IMR-90 (cell line): ENCODE measurements around the gene BAIAP2. TPM values are rescaled to one million over a fixed set of nuclear protein-coding genes. Genes with fewer than 3 reads are reported as not detected.

Source experiments
- ATAC-seq: fragments of 200-7000 bp; cut with Tn5 transposase; 2 replicates; pipeline ENCODE4 v1.9.1; 2020; ENCODE audit warnings: low read depth, mild to moderate bottlenecking, moderate library complexity
- BruUV-seq: library from RNA; stranded (reverse); fragments of 400-500 nt; replicated peaks from 2 replicates; lab custom pipeline; 2021; lab: Mats Ljungman, UMichigan
- CTCF ChIA-PET: fragments of 300-600 bp; formaldehyde crosslinking; extraction: SDS; loops from one replicate; lab custom pipeline; 2021; ENCODE audit warnings: antibody characterized with exemption; lab: Yijun Ruan, JAX
- POLR2A ChIA-PET: fragments of 300-600 bp; sonication (Branson Sonifier 250); formaldehyde crosslinking; loops from one replicate; lab custom pipeline; 2022; ENCODE audit warnings: antibody characterized with exemption; ENCODE audit not compliant: unreplicated experiment; lab: Charles Lee
- DNase-seq: peaks from one replicate; pipeline ENCODE4 v3.0.0; 2013
- H2AFZ ChIP-seq: replicated peaks from 2 replicates; pipeline ENCODE3; 2013; ENCODE audit warnings: low read length, mild to moderate bottlenecking; ENCODE audit not compliant: poor library complexity
- H2AK5ac ChIP-seq: 2 replicates; pipeline ENCODE4 v1.6.1; 2013; ENCODE audit warnings: low read depth, low read length, inconsistent platforms
- H2AK9ac ChIP-seq: replicated peaks from 2 replicates; pipeline ENCODE3; 2013; ENCODE audit warnings: mild to moderate bottlenecking, low read depth, low read length, moderate library complexity; ENCODE audit not compliant: poor library complexity
- H2BK120ac ChIP-seq: 2 replicates; pipeline ENCODE4 v1.6.1; 2013; ENCODE audit warnings: low read depth, low read length, inconsistent platforms
- H2BK15ac ChIP-seq: 3 replicates; pipeline ENCODE4 v1.6.1; 2013; ENCODE audit warnings: low read depth, low read length, inconsistent platforms
- H2BK20ac ChIP-seq: 2 replicates; pipeline ENCODE4 v1.6.1; 2013; ENCODE audit warnings: low read depth, mild to moderate bottlenecking, inconsistent platforms, low read length, moderate library complexity
- H2BK5ac ChIP-seq: 2 replicates; pipeline ENCODE4 v1.6.1; 2013; ENCODE audit warnings: mild to moderate bottlenecking, low read depth, low read length, inconsistent platforms; ENCODE audit not compliant: poor library complexity, severe bottlenecking
- H3K14ac ChIP-seq: replicated peaks from 2 replicates; pipeline ENCODE4 v1.6.1; 2013; ENCODE audit warnings: low read depth, low read length, inconsistent platforms
- H3K18ac ChIP-seq: 2 replicates; pipeline ENCODE4 v1.6.1; 2013; ENCODE audit warnings: low read depth, low read length, control low read depth
- H3K23ac ChIP-seq: 2 replicates; pipeline ENCODE4 v1.6.1; 2013; ENCODE audit warnings: low read depth, low read length, inconsistent platforms
- H3K27ac ChIP-seq: 2 replicates; pipeline ENCODE4 v1.5.1; 2013; ENCODE audit warnings: mild to moderate bottlenecking, control low read depth, low read length; ENCODE audit not compliant: insufficient read depth
- H3K27me3 ChIP-seq: 2 replicates; pipeline ENCODE4 v1.6.1; 2013; ENCODE audit warnings: low read length; ENCODE audit not compliant: control insufficient read depth, insufficient read depth
- H3K36me3 ChIP-seq: 2 replicates; pipeline ENCODE4 v1.6.1; 2013; ENCODE audit warnings: low read length, mixed read lengths; ENCODE audit not compliant: control insufficient read depth, insufficient read depth
- H3K4ac ChIP-seq: 2 replicates; pipeline ENCODE4 v1.6.1; 2013; ENCODE audit warnings: low read depth, low read length, inconsistent platforms
- H3K4me1 ChIP-seq: 2 replicates; pipeline ENCODE4 v1.6.1; 2013; ENCODE audit warnings: low read length, mixed read lengths; ENCODE audit not compliant: control insufficient read depth, insufficient read depth
- H3K4me2 ChIP-seq: 2 replicates; pipeline ENCODE4 v1.6.1; 2013; ENCODE audit warnings: low read depth, mild to moderate bottlenecking, control low read depth, low read length, moderate library complexity
- H3K4me3 ChIP-seq: 2 replicates; pipeline ENCODE4 v1.5.1; 2013; ENCODE audit warnings: low read depth, mild to moderate bottlenecking, control low read depth, low read length, moderate library complexity; ENCODE audit not compliant: insufficient read depth
- H3K56ac ChIP-seq: 2 replicates; pipeline ENCODE4 v1.6.1; 2013; ENCODE audit warnings: low read length, inconsistent platforms; ENCODE audit not compliant: insufficient read depth; ENCODE audit errors: extremely low read depth
- H3K79me1 ChIP-seq, 2 experiments: 2 replicates each; pipeline ENCODE4 v1.6.1; 2013; ENCODE audit warnings: low read length in 2 of 2, inconsistent platforms in 1 of 2, low read depth in 1 of 2
- H3K9ac ChIP-seq: 2 replicates; pipeline ENCODE4 v1.6.1; 2013; ENCODE audit warnings: low read depth, low read length, control low read depth
- H3K9me1 ChIP-seq: 2 replicates; pipeline ENCODE4 v1.6.1; 2013; ENCODE audit warnings: low read length, inconsistent platforms; ENCODE audit not compliant: insufficient read depth
- H3K9me3 ChIP-seq: 2 replicates; pipeline ENCODE4 v1.6.1; 2013; ENCODE audit warnings: low read length; ENCODE audit not compliant: control insufficient read depth, insufficient read depth
- H4K20me1 ChIP-seq: 2 replicates; pipeline ENCODE4 v1.6.1; 2013; ENCODE audit warnings: low read length, inconsistent platforms; ENCODE audit not compliant: insufficient read depth
- H4K5ac ChIP-seq: 2 replicates; pipeline ENCODE4 v1.6.1; 2013; ENCODE audit warnings: mild to moderate bottlenecking, low read depth, low read length, control low read depth
- H4K8ac ChIP-seq, 2 experiments: 2 replicates each; pipeline ENCODE4 v1.6.1; 2013; ENCODE audit warnings: low read depth in 2 of 2, low read length in 2 of 2, control low read depth in 1 of 2, inconsistent platforms in 1 of 2
- H4K91ac ChIP-seq: 2 replicates; pipeline ENCODE4 v1.6.1; 2013; ENCODE audit warnings: low read depth, low read length, inconsistent platforms; ENCODE audit not compliant: insufficient read depth
- CEBPB ChIP-seq: IDR thresholded peaks from 2 replicates; pipeline ENCODE4 v1.6.1; 2012; ENCODE audit warnings: low read depth, low read length, improper control_type of control experiment
- SMC3 ChIP-seq: fragments of 150-350 bp; IDR thresholded peaks from 2 replicates; pipeline ENCODE4 v1.6.1; 2016; ENCODE audit warnings: low read depth, mild to moderate bottlenecking, antibody characterized with exemption, low read length, moderate library complexity
- WGBS, 2 experiments: methylation state at CpG; one replicate each; pipeline versions ENCODE4 v1.1.5 to v1.1.7; 2013; ENCODE audit warnings: missing lambda C conversion rate in 2 of 2; ENCODE audit not compliant: insufficient read length in 1 of 2; ENCODE audit errors: extremely low coverage in 2 of 2; 5-methylcytosine and 5-hydroxymethylcytosine counted together
- dilution Hi-C: fragments of 300-500 bp; cut with HindIII; formaldehyde crosslinking; loops from one replicate; pipeline ENCODE4 v1.14.3; 2018; ENCODE audit warnings: low sequenced_read_pairs; ENCODE audit not compliant: unreplicated experiment
- in situ Hi-C: fragments of 300-500 bp; cut with MboI; formaldehyde crosslinking; loops from 3 replicates; pipeline ENCODE4 v1.14.3; 2019; ENCODE audit warnings: low sequenced_read_pairs, inconsistent platforms, mixed read lengths
- intact Hi-C: fragments of 100-400 bp; cut with micrococcal nuclease; formaldehyde crosslinking; loops from 2 replicates; pipeline ENCODE4 v1.10.0; 2022
- polyA plus RNA-seq, 3 experiments: library from polyadenylated mRNA; depleted of rRNA; stranded (reverse); fragments of >200 nt; gene quantifications; 2 replicates each; pipeline ENCODE4 v1.2.3, GENCODE V29; 2012; ENCODE audit warnings: low replicate concordance in 1 of 3
- total RNA-seq: library from RNA; depleted of rRNA; stranded (reverse); fragments of >200 nt; gene quantifications from 2 replicates; pipeline ENCODE4 v1.2.3, GENCODE V29; 2012

BAIAP2 gene
- total and polyA plus RNA-seq, 2 of the 4 experiments (the other 2 are of a cell fraction), result 18.3 to 32.6 TPM

DNA sequence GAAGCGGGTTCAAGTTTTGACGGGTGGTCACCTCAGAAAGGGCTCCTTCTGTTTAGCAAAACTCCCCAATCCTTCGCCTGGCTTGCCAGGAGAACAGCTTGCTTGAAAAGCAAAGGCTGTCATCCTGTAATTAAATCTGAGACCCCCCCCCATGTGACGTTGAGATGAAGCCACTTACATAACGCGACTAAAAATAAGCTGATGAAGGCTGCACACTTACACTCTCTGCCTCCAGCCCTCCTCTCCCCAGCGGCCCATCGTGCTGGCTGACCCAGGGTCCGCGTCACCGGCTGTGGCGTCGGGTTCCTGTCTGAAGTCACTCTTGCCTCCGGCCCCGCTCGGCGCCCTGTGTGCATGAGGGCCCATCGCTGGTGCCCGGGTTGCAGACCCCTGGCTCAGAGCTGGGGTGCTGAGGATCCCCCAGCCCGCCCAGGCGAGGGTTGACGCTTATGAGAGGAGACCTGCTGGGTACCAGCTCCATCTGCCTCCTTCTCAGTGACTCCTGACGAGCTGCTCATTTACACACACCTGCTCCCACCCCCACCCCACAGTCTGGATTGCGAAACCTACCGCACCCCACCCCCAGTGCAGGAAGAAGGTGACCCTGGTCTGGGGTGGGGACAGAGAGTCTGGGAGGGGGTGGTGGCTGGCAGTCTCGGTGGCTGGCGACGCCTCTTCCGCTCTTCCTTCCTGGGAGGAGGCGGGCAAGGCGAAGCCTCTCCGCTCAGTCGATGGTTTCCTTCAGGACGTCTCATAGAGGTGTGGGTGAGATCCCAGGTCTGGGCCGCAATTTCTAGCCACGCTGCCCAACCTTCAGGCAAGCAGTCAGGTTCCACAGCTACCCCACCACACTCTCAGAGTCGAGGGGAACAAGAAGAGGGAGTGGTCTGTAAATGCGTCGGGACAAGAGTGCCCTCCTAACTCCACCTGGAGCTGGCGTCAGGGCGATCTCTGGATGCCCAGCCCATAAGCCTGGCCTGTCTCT is 3.1 kb upstream of the BAIAP2 start:
- Histone ChIP-seq H3K4me2 (no peak overlapping the region), H4K20me1 (peaks cover 12% of the 10 kb centered on the region), H3K4me3 (no peak overlapping the region), H3K79me1 (peaks cover 3 to 28% of the 10 kb centered on the region in 2 experiments; a peak in 3 of 4 replicates), H4K91ac (no peak overlapping the region), H3K14ac (no peak overlapping the region), H3K36me3 (peaks cover 15% of the 10 kb centered on the region; the same call in 1 of the 2 replicates), H4K8ac (no peak overlapping the region), H2BK20ac (no peak overlapping the region), H3K23ac (no peak overlapping the region), H3K56ac (no peak overlapping the region), H3K9ac (no peak overlapping the region), H4K5ac (no peak overlapping the region), H3K4ac (no peak overlapping the region), H3K27me3 (peaks cover 14% of the 10 kb centered on the region), H2AFZ (no peak overlapping the region), H3K9me1 (no peaks in the 10 kb centered on the region), H2AK9ac (peak overlapping the region; percentile 42), H2BK15ac (no peak overlapping the region), H2AK5ac (no peak overlapping the region), H3K18ac (no peak overlapping the region), H2BK5ac (no peak overlapping the region), H3K4me1 (peaks cover 5% of the 10 kb centered on the region), H3K9me3 (no peaks in the 10 kb centered on the region; the same call in 1 of the 2 replicates), H2BK120ac (no peak overlapping the region), H3K27ac (no peak overlapping the region)
- CTCF ChIA-PET, result no interaction called here
- dilution Hi-C loops (no loop called here), intact Hi-C loops (no loop called here), in situ Hi-C loops (loop anchor here (5.0 kb wide), 1 partner anchor 65 kb away; no protein-coding TSS in a partner anchor)
- ATAC-seq, result no peak
- POLR2A ChIA-PET, result interaction anchor here (0.6 kb wide), 1 partner anchor 11 kb away, joined by 13 read pairs; no protein-coding TSS in a partner anchor
- BruUV-seq, result no TSS peak
- 96% methylated on average over 18 of the region's 41 CpGs; no CpG with 5 or more reads in 1 of the 2 experiments for WGBS, 2 experiments
- TF ChIP-seq CEBPB, result peak; percentile 20; the same call in 1 of the 2 replicates
- no peak for TF ChIP-seq SMC3
- no peak for DNase-seq
